Islet of Langerhans (tissue), 1 donor: ENCODE data around the gene ENGASE.

Experiments used
- FAIRE-seq: peaks from one replicate; lab custom pipeline; 2011; peaks lifted over from hg19 to GRCh38; lab: Jason Lieb, UNC

ENGASE gene

GRCh38 chr17:79080349-79080748 lies 5.7 kb downstream of the ENGASE start:
- FAIRE-seq: no peak

- no peak for FAIRE-seq
Measured at GRCh38 chr17:79080761-79081290, 6.2 kb downstream of the ENGASE start.

- FAIRE-seq: no peak
Measured at GRCh38 chr17:79081571-79082276, 7.1 kb downstream of the ENGASE start.

- FAIRE-seq: no peak
Measured at GRCh38 chr17:79082311-79083190, 7.9 kb downstream of the ENGASE start.

GRCh38 chr17:79083191-79083971 lies 8.8 kb downstream of the ENGASE start:
- no peak for FAIRE-seq

GRCh38 chr17:79084291-79085153 lies 9.9 kb downstream of the ENGASE start:
- FAIRE-seq: no peak

- FAIRE-seq: no peak
Measured at GRCh38 chr17:79085154-79085920, 10.7 kb downstream of the ENGASE start.

GRCh38 chr17:79085921-79086551 lies 11.4 kb downstream of the ENGASE start:
- FAIRE-seq: no peak

- FAIRE-seq: no peak
Measured at GRCh38 chr17:79086609-79087427, 12.2 kb downstream of the ENGASE start.

GRCh38 chr17:79087428-79088143 lies 13.0 kb downstream of the ENGASE start:
- FAIRE-seq: no peak

- FAIRE-seq: no peak
Measured at GRCh38 chr17:79088247-79088996, 13.8 kb downstream of the ENGASE start.

GRCh38 chr17:79088997-79089328 lies 14.3 kb downstream of the ENGASE start:
- no peak for FAIRE-seq

- no peak for FAIRE-seq
Measured at GRCh38 chr17:79089720-79090442, 15.3 kb downstream of the ENGASE start.

GRCh38 chr17:79090443-79091225 lies 16.0 kb downstream of the ENGASE start:
- no peak for FAIRE-seq

- no peak for FAIRE-seq
Measured at GRCh38 chr17:79091226-79091670, 16.6 kb downstream of the ENGASE start.

GRCh38 chr17:79092567-79092966 lies 17.9 kb downstream of the ENGASE start:
- no peak for FAIRE-seq
